ENCODE results near the gene CLIP4. TPM values are rescaled to one million over a fixed set of nuclear protein-coding genes. Genes with fewer than 3 reads are reported as not detected.

Gene CLIP4
- total RNA-seq, 1 experiment from 2014 or later = 25.1 TPM

- no peaks in the 10 kb centered on the region for H4K20me1 ChIP-seq (ENCODE audit: low read length)
- DNase-seq (no peak), ATAC-seq (no peak)
- no peak overlapping the region for H2AFZ ChIP-seq (ENCODE audit: low read length)
- intact Hi-C loops (cut with micrococcal nuclease) = no loop called here
- H3F3A ChIP-seq (ENCODE audit: low read length, unreplicated experiment) = no peaks in the 10 kb centered on the region
- H3K36me3 ChIP-seq (ENCODE audit: low read depth, low read length) = no peaks in the 10 kb centered on the region
- no peaks in the 10 kb centered on the region for H3K4me1 ChIP-seq (ENCODE audit: insufficient read depth, low read length)
- H3K27me3 ChIP-seq (ENCODE audit: low read length) = no peaks in the 10 kb centered on the region
- ChIA-PET CTCF (no interaction called here), POLR2A (ENCODE audit: unreplicated experiment) (no interaction called here)
- no peak overlapping the region for H3K27ac ChIP-seq (ENCODE audit: low read length)
- H3K9me2 ChIP-seq (replicated peaks; ENCODE audit: low read length) = no peaks in the 10 kb centered on the region
- no TSS peak for BruUV-seq (replicated peaks)
- no peak overlapping the region for H3K4me3 ChIP-seq (ENCODE audit: low read length)
- no peak overlapping the region for H3K4me2 ChIP-seq (ENCODE audit: low read length)
- no peak overlapping the region for H3K9ac ChIP-seq (ENCODE audit: low read length)
- TF ChIP-seq EZH2phosphoT487 (IDR thresholded peaks at IDR 0.05; ENCODE audit: borderline replicate concordance, low read length) (no peak), CTCF (conservative IDR thresholded peaks at IDR 0.05; ENCODE audit: low read depth, low read length) (peak; percentile 12; the same call in 1 of the 2 replicates)
- H3K79me2 ChIP-seq (ENCODE audit: low read length) = no peaks in the 10 kb centered on the region
- H3K9me3 ChIP-seq (ENCODE audit: low read length) = no peaks in the 10 kb centered on the region
Observed at GRCh38 chr2:29225814-29226213, 110.6 kb downstream of the CLIP4 start.

GRCh38 chr2:29226375-29226774, 111.2 kb downstream of the CLIP4 start:
- H3K4me1 ChIP-seq (ENCODE audit: insufficient read depth, low read length) = no peaks in the 10 kb centered on the region
- H3K79me2 ChIP-seq (ENCODE audit: low read length) = no peaks in the 10 kb centered on the region
- ChIA-PET POLR2A (ENCODE audit: unreplicated experiment) (no interaction called here), CTCF (no interaction called here)
- intact Hi-C loops (cut with micrococcal nuclease) = no loop called here
- no peaks in the 10 kb centered on the region for H3K9me2 ChIP-seq (replicated peaks; ENCODE audit: low read length)
- DNase-seq (no peak), ATAC-seq (no peak)
- H3K27me3 ChIP-seq (ENCODE audit: low read length) = no peaks in the 10 kb centered on the region
- no peak overlapping the region for H3K4me3 ChIP-seq (ENCODE audit: low read length)
- no peaks in the 10 kb centered on the region for H4K20me1 ChIP-seq (ENCODE audit: low read length)
- H3K27ac ChIP-seq (ENCODE audit: low read length) = no peak overlapping the region
- BruUV-seq (replicated peaks) = no TSS peak
- H3K4me2 ChIP-seq (ENCODE audit: low read length) = no peak overlapping the region
- no peaks in the 10 kb centered on the region for H3F3A ChIP-seq (ENCODE audit: low read length, unreplicated experiment)
- no peak for TF ChIP-seq CTCF (conservative IDR thresholded peaks at IDR 0.05; ENCODE audit: low read depth, low read length)
- no peak for TF ChIP-seq EZH2 (IDR thresholded peaks at IDR 0.05; ENCODE audit: low read length, unreplicated experiment)
- no peak for TF ChIP-seq EZH2phosphoT487 (IDR thresholded peaks at IDR 0.05; ENCODE audit: borderline replicate concordance, low read length)
- H3K9ac ChIP-seq (ENCODE audit: low read length) = no peak overlapping the region
- no peak overlapping the region for H2AFZ ChIP-seq (ENCODE audit: low read length)
- H3K9me3 ChIP-seq (ENCODE audit: low read length) = no peaks in the 10 kb centered on the region
- no peaks in the 10 kb centered on the region for H3K36me3 ChIP-seq (ENCODE audit: low read depth, low read length)

- Histone ChIP-seq H3K9me3 (ENCODE audit: low read length) (no peaks in the 10 kb centered on the region), H4K20me1 (ENCODE audit: low read length) (no peaks in the 10 kb centered on the region), H3K4me2 (ENCODE audit: low read length) (no peak overlapping the region), H3K27ac (ENCODE audit: low read length) (no peak overlapping the region), H3K4me1 (ENCODE audit: insufficient read depth, low read length) (no peaks in the 10 kb centered on the region), H3K79me2 (ENCODE audit: low read length) (no peaks in the 10 kb centered on the region), H3K9ac (ENCODE audit: low read length) (no peak overlapping the region), H3K9me2 (replicated peaks; ENCODE audit: low read length) (no peaks in the 10 kb centered on the region), H3K36me3 (ENCODE audit: low read depth, low read length) (no peaks in the 10 kb centered on the region), H3F3A (ENCODE audit: low read length, unreplicated experiment) (no peaks in the 10 kb centered on the region), H3K27me3 (ENCODE audit: low read length) (no peaks in the 10 kb centered on the region), H2AFZ (ENCODE audit: low read length) (no peak overlapping the region), H3K4me3 (ENCODE audit: low read length) (no peak overlapping the region)
- ChIA-PET POLR2A (ENCODE audit: unreplicated experiment) (no interaction called here), CTCF (no interaction called here)
- BruUV-seq (replicated peaks) = no TSS peak
- DNase-seq (no peak), ATAC-seq (no peak)
- intact Hi-C loops (cut with micrococcal nuclease) = no loop called here
- TF ChIP-seq CTCF (conservative IDR thresholded peaks at IDR 0.05; ENCODE audit: low read depth, low read length) (no peak), EZH2phosphoT487 (IDR thresholded peaks at IDR 0.05; ENCODE audit: borderline replicate concordance, low read length) (no peak), EZH2 (IDR thresholded peaks at IDR 0.05; ENCODE audit: low read length, unreplicated experiment) (no peak)
Observed at GRCh38 chr2:29226808-29227207, 111.6 kb downstream of the CLIP4 start.
